Neural cell (in vitro differentiated cells): ENCODE measurements around the gene FUT8. TPM values are rescaled to one million over a fixed set of nuclear protein-coding genes. Genes with fewer than 3 reads are reported as not detected.
A peak's percentile ranks its signal among the peaks of the same experiment; 100 is the strongest.
"Not testable (repeated sequence)": the region's sequence is repeated elsewhere in the genome, so short reads cannot be mapped to it uniquely, and the experiment has no call there.

Experiments
- H2AFZ ChIP-seq: fragments of 200-600, 300-800 bp; sonication (generic), shearing (Covaris generic); 2 replicates; pipeline ENCODE4 v1.6.0; 2014; ENCODE audit warnings: low read depth, mild to moderate bottlenecking, antibody characterized with exemption, low read length, moderate library complexity
- H3F3A ChIP-seq: fragments of 200-600 bp; shearing (Covaris generic); 2 replicates; pipeline ENCODE4 v1.6.1; 2016; ENCODE audit warnings: mild to moderate bottlenecking, moderate library complexity, mixed read lengths, antibody characterized with exemption, low read length; ENCODE audit not compliant: insufficient read depth, poor library complexity, severe bottlenecking
- H3K27ac ChIP-seq: fragments of 200-600, 300-800 bp; sonication (generic), shearing (Covaris generic); 2 replicates; pipeline ENCODE4 v1.5.1; 2014; ENCODE audit warnings: mild to moderate bottlenecking, low read length, moderate library complexity
- H3K27me3 ChIP-seq: fragments of 300-800, 200-600 bp; sonication (generic), shearing (Covaris generic); 2 replicates; pipeline ENCODE4 v1.6.0; 2014; ENCODE audit warnings: mild to moderate bottlenecking, low read depth, low read length, moderate library complexity; ENCODE audit not compliant: insufficient read depth
- H3K36me3 ChIP-seq: fragments of 300-800, 200-600 bp; sonication (generic), shearing (Covaris generic); 2 replicates; pipeline ENCODE4 v1.5.1; 2014; ENCODE audit warnings: mild to moderate bottlenecking, antibody characterized with exemption, low read length, moderate library complexity; ENCODE audit not compliant: insufficient read depth
- H3K4me2 ChIP-seq: fragments of 300-800, 200-600 bp; sonication (generic), shearing (Covaris generic); 2 replicates; pipeline ENCODE4 v1.6.0; 2014; ENCODE audit warnings: mild to moderate bottlenecking, low read length
- H3K4me3 ChIP-seq: fragments of 300-800, 200-600 bp; sonication (generic), shearing (Covaris generic); 2 replicates; pipeline ENCODE4 v1.5.1; 2014; ENCODE audit warnings: mild to moderate bottlenecking, low read length, moderate library complexity
- H3K79me2 ChIP-seq: fragments of 200-600 bp; shearing (Covaris generic); replicated peaks from 2 replicates; pipeline ENCODE4 v1.6.0; 2014; ENCODE audit warnings: mild to moderate bottlenecking, low read length, moderate library complexity; ENCODE audit not compliant: insufficient read depth
- H3K9ac ChIP-seq: fragments of 300-800, 200-600 bp; sonication (generic), shearing (Covaris generic); 2 replicates; pipeline ENCODE4 v1.6.1; 2016; ENCODE audit warnings: mild to moderate bottlenecking, low read length, mixed read lengths
- H3K9me2 ChIP-seq: fragments of 200-600 bp; shearing (Covaris generic); 2 replicates; pipeline ENCODE4 v1.6.1; 2016; ENCODE audit warnings: mild to moderate bottlenecking, low read length, mixed read lengths; ENCODE audit not compliant: insufficient read depth
- H3K9me3 ChIP-seq: fragments of 200-600, 300-800 bp; sonication (generic), shearing (Covaris generic); 2 replicates; pipeline ENCODE4 v1.6.1; 2016; ENCODE audit warnings: mild to moderate bottlenecking, mixed run types, low read length, moderate library complexity, mixed read lengths
- H4K20me1 ChIP-seq: fragments of 200-600 bp; shearing (Covaris generic); 2 replicates; pipeline ENCODE4 v1.6.1; 2016; ENCODE audit warnings: mild to moderate bottlenecking, mixed run types; ENCODE audit not compliant: insufficient read depth
- EP300 ChIP-seq: fragments of 450-650 bp; conservative IDR thresholded peaks from 2 replicates; pipeline ENCODE4 v1.6.1; 2014; ENCODE audit warnings: antibody characterized with exemption, mild to moderate bottlenecking, moderate library complexity; ENCODE audit not compliant: poor library complexity, severe bottlenecking
- EZH2 ChIP-seq: fragments of 200-600, 300-800 bp; shearing (Covaris generic), sonication (generic); IDR thresholded peaks from 2 replicates; pipeline ENCODE4 v1.6.1; 2014; ENCODE audit warnings: antibody characterized with exemption, low read length, borderline replicate concordance, mild to moderate bottlenecking; ENCODE audit not compliant: insufficient read depth, poor library complexity, severe bottlenecking
- MXI1 ChIP-seq: fragments of 450-650 bp; conservative IDR thresholded peaks from 2 replicates; pipeline ENCODE4 v1.6.1; 2014; ENCODE audit warnings: antibody characterized with exemption, mild to moderate bottlenecking; ENCODE audit not compliant: poor library complexity, severe bottlenecking
- POLR2AphosphoS5 ChIP-seq: IDR thresholded peaks from 2 replicates; pipeline ENCODE4 v1.6.1; 2012
- RAD21 ChIP-seq: fragments of 450-650 bp; conservative IDR thresholded peaks from 2 replicates; pipeline ENCODE4 v1.6.1; 2014; ENCODE audit warnings: antibody characterized with exemption, mild to moderate bottlenecking, moderate library complexity
- SMC3 ChIP-seq: fragments of 450-650 bp; conservative IDR thresholded peaks from 2 replicates; pipeline ENCODE4 v1.6.1; 2014; ENCODE audit warnings: antibody characterized with exemption, mild to moderate bottlenecking, moderate library complexity; ENCODE audit not compliant: poor library complexity
- TAF1 ChIP-seq: IDR thresholded peaks from 2 replicates; pipeline ENCODE4 v1.6.1; 2012; ENCODE audit warnings: low read depth
- polyA plus RNA-seq: library from polyadenylated mRNA; depleted of rRNA; stranded (reverse); fragments of >200 nt; gene quantifications from 2 replicates; pipeline ENCODE4 v1.2.3, GENCODE V29; 2014
- TF ChIP-seq, protein P1 (sequence below): fragments of 450-650 bp; IDR thresholded peaks from 2 replicates; pipeline ENCODE4 v1.5.1; 2014; ENCODE audit warnings: antibody characterized with exemption, mild to moderate bottlenecking, moderate library complexity; ENCODE audit not compliant: poor library complexity, severe bottlenecking
- TF ChIP-seq, protein P2 (sequence below): IDR thresholded peaks from 2 replicates; pipeline ENCODE4 v1.6.1; 2012; ENCODE audit warnings: borderline replicate concordance

Gene FUT8
- polyA plus RNA-seq, 1 donor from 2014 or later, result 72.8 TPM

DNA sequence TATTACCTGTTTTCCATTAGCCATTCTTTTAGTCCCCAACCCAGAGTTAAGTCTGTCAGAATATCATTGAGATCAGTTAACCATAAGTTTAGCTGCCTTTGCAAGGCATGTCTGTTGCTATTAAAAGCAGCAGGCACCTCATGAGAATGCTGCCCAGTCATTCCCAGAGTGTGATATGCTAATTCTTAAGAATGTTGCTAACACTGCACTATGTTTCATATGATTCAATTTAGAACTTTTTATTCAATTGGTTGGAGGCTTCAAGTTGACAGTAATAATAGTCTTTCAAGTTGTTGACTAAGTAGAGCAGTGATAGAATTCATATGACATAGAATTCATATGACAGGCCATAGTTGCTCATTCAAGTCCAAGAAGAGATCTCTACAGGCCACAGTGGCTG lies 292.3 kb downstream of the FUT8 start:
- H3K36me3 ChIP-seq, result no peaks in the 10 kb centered on the region
- H3K9me3 ChIP-seq, result no peaks in the 10 kb centered on the region
- no peaks in the 10 kb centered on the region for H3K79me2 ChIP-seq
- TF ChIP-seq EZH2 (no peak), EP300 (peak; percentile 71), POLR2AphosphoS5 (peak; percentile 37)
- no peaks in the 10 kb centered on the region for H3K9me2 ChIP-seq
- no peaks in the 10 kb centered on the region for H3K27me3 ChIP-seq
- H2AFZ ChIP-seq, result no peak overlapping the region
- peak overlapping the region; percentile 19 for H3K27ac ChIP-seq
- H3K4me2 ChIP-seq, result no peak overlapping the region
- H3K4me3 ChIP-seq, result peak overlapping the region; percentile 16
- no peaks in the 10 kb centered on the region for H4K20me1 ChIP-seq
- H3K9ac ChIP-seq, result no peak overlapping the region
- no peaks in the 10 kb centered on the region for H3F3A ChIP-seq

GRCh38 chr14:65709576-65709975 lies 297.0 kb downstream of the FUT8 start:
- no peaks in the 10 kb centered on the region for H4K20me1 ChIP-seq
- no peaks in the 10 kb centered on the region for H3K27me3 ChIP-seq
- no peak for TF ChIP-seq SMC3
- TF ChIP-seq, protein P1, sequence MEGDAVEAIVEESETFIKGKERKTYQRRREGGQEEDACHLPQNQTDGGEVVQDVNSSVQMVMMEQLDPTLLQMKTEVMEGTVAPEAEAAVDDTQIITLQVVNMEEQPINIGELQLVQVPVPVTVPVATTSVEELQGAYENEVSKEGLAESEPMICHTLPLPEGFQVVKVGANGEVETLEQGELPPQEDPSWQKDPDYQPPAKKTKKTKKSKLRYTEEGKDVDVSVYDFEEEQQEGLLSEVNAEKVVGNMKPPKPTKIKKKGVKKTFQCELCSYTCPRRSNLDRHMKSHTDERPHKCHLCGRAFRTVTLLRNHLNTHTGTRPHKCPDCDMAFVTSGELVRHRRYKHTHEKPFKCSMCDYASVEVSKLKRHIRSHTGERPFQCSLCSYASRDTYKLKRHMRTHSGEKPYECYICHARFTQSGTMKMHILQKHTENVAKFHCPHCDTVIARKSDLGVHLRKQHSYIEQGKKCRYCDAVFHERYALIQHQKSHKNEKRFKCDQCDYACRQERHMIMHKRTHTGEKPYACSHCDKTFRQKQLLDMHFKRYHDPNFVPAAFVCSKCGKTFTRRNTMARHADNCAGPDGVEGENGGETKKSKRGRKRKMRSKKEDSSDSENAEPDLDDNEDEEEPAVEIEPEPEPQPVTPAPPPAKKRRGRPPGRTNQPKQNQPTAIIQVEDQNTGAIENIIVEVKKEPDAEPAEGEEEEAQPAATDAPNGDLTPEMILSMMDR, result no peak
- TF ChIP-seq, protein P2, sequence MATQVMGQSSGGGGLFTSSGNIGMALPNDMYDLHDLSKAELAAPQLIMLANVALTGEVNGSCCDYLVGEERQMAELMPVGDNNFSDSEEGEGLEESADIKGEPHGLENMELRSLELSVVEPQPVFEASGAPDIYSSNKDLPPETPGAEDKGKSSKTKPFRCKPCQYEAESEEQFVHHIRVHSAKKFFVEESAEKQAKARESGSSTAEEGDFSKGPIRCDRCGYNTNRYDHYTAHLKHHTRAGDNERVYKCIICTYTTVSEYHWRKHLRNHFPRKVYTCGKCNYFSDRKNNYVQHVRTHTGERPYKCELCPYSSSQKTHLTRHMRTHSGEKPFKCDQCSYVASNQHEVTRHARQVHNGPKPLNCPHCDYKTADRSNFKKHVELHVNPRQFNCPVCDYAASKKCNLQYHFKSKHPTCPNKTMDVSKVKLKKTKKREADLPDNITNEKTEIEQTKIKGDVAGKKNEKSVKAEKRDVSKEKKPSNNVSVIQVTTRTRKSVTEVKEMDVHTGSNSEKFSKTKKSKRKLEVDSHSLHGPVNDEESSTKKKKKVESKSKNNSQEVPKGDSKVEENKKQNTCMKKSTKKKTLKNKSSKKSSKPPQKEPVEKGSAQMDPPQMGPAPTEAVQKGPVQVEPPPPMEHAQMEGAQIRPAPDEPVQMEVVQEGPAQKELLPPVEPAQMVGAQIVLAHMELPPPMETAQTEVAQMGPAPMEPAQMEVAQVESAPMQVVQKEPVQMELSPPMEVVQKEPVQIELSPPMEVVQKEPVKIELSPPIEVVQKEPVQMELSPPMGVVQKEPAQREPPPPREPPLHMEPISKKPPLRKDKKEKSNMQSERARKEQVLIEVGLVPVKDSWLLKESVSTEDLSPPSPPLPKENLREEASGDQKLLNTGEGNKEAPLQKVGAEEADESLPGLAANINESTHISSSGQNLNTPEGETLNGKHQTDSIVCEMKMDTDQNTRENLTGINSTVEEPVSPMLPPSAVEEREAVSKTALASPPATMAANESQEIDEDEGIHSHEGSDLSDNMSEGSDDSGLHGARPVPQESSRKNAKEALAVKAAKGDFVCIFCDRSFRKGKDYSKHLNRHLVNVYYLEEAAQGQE, result no peak
- TF ChIP-seq POLR2AphosphoS5, result no peak
- TF ChIP-seq EZH2, result no peak
- no peak for TF ChIP-seq TAF1
- no peak for TF ChIP-seq MXI1
- no peak for TF ChIP-seq EP300
- no peak for TF ChIP-seq RAD21
- no peak overlapping the region for H2AFZ ChIP-seq
- no peak overlapping the region for H3K4me3 ChIP-seq
- H3K4me2 ChIP-seq, result no peak overlapping the region
- no peaks in the 10 kb centered on the region for H3F3A ChIP-seq
- no peaks in the 10 kb centered on the region for H3K9me3 ChIP-seq
- H3K79me2 ChIP-seq, result no peaks in the 10 kb centered on the region
- no peak overlapping the region for H3K9ac ChIP-seq
- no peaks in the 10 kb centered on the region for H3K36me3 ChIP-seq
- H3K27ac ChIP-seq, result no peak overlapping the region
- H3K9me2 ChIP-seq, result no peaks in the 10 kb centered on the region

- not testable (repeated sequence) for H3K9ac ChIP-seq, H3K79me2 ChIP-seq, H3K4me3 ChIP-seq, H3K4me2 ChIP-seq, H3K36me3 ChIP-seq, H2AFZ ChIP-seq, H3K9me2 ChIP-seq, H4K20me1 ChIP-seq, H3K27me3 ChIP-seq, H3F3A ChIP-seq, H3K27ac ChIP-seq
- peaks cover 15% of the 10 kb centered on the region for H3K9me3 ChIP-seq
These were observed 304.3 kb downstream of the FUT8 start for GRCh38 chr14:65716813-65717212.

DNA sequence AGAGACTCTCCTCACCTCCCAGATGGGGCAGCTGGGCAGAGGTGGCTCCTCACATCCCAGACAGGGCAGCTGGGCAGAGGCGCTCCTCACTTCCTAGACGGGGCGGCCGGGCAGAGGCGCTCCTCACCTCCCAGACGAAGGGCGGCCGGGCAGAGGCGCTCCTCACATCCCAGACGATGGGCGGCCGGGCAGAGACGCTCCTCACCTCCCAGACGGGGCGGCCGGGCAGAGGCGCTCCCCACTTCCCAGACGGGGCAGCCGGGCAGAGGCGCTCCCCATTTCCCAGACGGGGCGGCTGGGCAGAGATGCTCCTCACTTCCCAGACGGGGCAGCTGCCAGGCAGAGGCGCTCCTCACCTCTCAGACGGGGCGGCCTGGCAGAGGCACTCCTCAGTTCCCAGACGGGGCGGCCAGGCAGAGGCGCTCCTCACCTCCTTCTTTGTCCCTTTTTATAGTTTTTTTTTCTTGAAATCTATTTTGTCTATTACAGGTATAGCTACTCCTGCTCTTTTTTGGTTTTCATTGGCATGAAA lies 304.9 kb downstream of the FUT8 start:
- H3K27me3 ChIP-seq, H3K79me2 ChIP-seq: not testable (repeated sequence)

More for the DNA sequence above, 304.9 kb downstream of the FUT8 start:
- H2AFZ ChIP-seq, H3K27ac ChIP-seq, H4K20me1 ChIP-seq, H3F3A ChIP-seq, H3K9me2 ChIP-seq, H3K4me2 ChIP-seq, H3K36me3 ChIP-seq, H3K4me3 ChIP-seq, H3K9ac ChIP-seq: not testable (repeated sequence)
- peaks cover 15% of the 10 kb centered on the region for H3K9me3 ChIP-seq
